ENCODE results near the gene TBC1D17. TPM values are rescaled to one million over a fixed set of nuclear protein-coding genes. Genes with fewer than 3 reads are reported as not detected.
A peak's percentile ranks its signal among the peaks of the same experiment; 100 is the strongest.

The TBC1D17 gene
- total and polyA plus RNA-seq, 7 donors: 13.4 to 41.0 (median 26.1) TPM

GRCh38 chr19:49870309-49870901 lies 7.1 kb upstream of the TBC1D17 start:
- H3K4me3 ChIP-seq: peak overlapping the region in 3 of 4 donors; percentile 55 to 64 (median 56)
- intact Hi-C loops (cut with DNase I): no loop called here
- H3K4me1 ChIP-seq: peaks cover 0 to 54% (median 52%) of the 10 kb centered on the region in 4 donors
- no peaks in the 10 kb centered on the region for H3K27me3 ChIP-seq
- peaks cover 0 to 24% (median 5%) of the 10 kb centered on the region in 4 donors for H3K36me3 ChIP-seq
- peak; percentile 70 for DNase-seq
- WGBS, 2 donors: 73 to 83% methylated on average over 15 of the region's 15 CpGs
- H3K27ac ChIP-seq: peak overlapping the region; percentile 91 to 96 (median 92)
- no peak for TF ChIP-seq EP300 (IDR thresholded peaks at IDR 0.05)
- TF ChIP-seq POLR2AphosphoS5 (IDR thresholded peaks at IDR 0.05): no peak
- no peak for TF ChIP-seq POLR2A (IDR thresholded peaks at IDR 0.05)
- no peak for TF ChIP-seq CTCF (IDR thresholded peaks at IDR 0.05)
- no peaks in the 10 kb centered on the region for H3K9me3 ChIP-seq

- Histone ChIP-seq H3K9me3 (no peaks in the 10 kb centered on the region), H3K27me3 (no peaks in the 10 kb centered on the region), H3K4me1 (peaks cover 0 to 49% (median 47%) of the 10 kb centered on the region in 4 donors), H3K36me3 (peaks cover 0 to 24% (median 5%) of the 10 kb centered on the region in 4 donors), H3K27ac (peak overlapping the region in 1 of 4 donors; percentile 96), H3K4me3 (no peak overlapping the region)
- intact Hi-C loops (cut with DNase I): no loop called here
- no peak for TF ChIP-seq CTCF (IDR thresholded peaks at IDR 0.05)
- TF ChIP-seq POLR2AphosphoS5 (IDR thresholded peaks at IDR 0.05): no peak
- no peak for TF ChIP-seq POLR2A (IDR thresholded peaks at IDR 0.05)
- TF ChIP-seq EP300 (IDR thresholded peaks at IDR 0.05): no peak
- 92 to 94% methylated on average over 17 of the region's 17 CpGs for WGBS, 2 donors
- DNase-seq: no peak
Observed at GRCh38 chr19:49871349-49871985, 6.0 kb upstream of the TBC1D17 start.

- Histone ChIP-seq H3K9me3 (no peaks in the 10 kb centered on the region), H3K27ac (no peak overlapping the region), H3K27me3 (no peaks in the 10 kb centered on the region), H3K4me3 (no peak overlapping the region), H3K36me3 (peaks cover 0 to 24% (median 5%) of the 10 kb centered on the region in 4 donors), H3K4me1 (peaks cover 0 to 44% (median 42%) of the 10 kb centered on the region in 4 donors)
- DNase-seq: no peak
- intact Hi-C loops (cut with DNase I): no loop called here
- 90 to 91% methylated on average over 27 of the region's 27 CpGs for WGBS, 2 donors
- TF ChIP-seq EP300 (IDR thresholded peaks at IDR 0.05): no peak
- no peak for TF ChIP-seq POLR2A (IDR thresholded peaks at IDR 0.05)
- no peak for TF ChIP-seq POLR2AphosphoS5 (IDR thresholded peaks at IDR 0.05)
- TF ChIP-seq CTCF (IDR thresholded peaks at IDR 0.05): no peak
Observed at GRCh38 chr19:49872245-49873128, 5.0 kb upstream of the TBC1D17 start.

- no peak overlapping the region for H3K4me3 ChIP-seq
- no peaks in the 10 kb centered on the region for H3K27me3 ChIP-seq
- no peak for DNase-seq
- intact Hi-C loops (cut with DNase I): no loop called here
- no peak overlapping the region for H3K27ac ChIP-seq
- TF ChIP-seq EP300 (IDR thresholded peaks at IDR 0.05) (no peak), CTCF (IDR thresholded peaks at IDR 0.05) (no peak), POLR2AphosphoS5 (IDR thresholded peaks at IDR 0.05) (no peak), POLR2A (IDR thresholded peaks at IDR 0.05) (no peak)
- H3K9me3 ChIP-seq: no peaks in the 10 kb centered on the region
- H3K36me3 ChIP-seq: peaks cover 0 to 24% (median 5%) of the 10 kb centered on the region in 4 donors
- H3K4me1 ChIP-seq: peaks cover 0 to 44% (median 40%) of the 10 kb centered on the region in 4 donors
- WGBS, 2 donors: 93 to 95% methylated on average over 29 of the region's 29 CpGs
Observed at GRCh38 chr19:49873129-49873521, 4.4 kb upstream of the TBC1D17 start.
